ENCODE results near the gene ASPSCR1. TPM values are rescaled to one million over a fixed set of nuclear protein-coding genes. Genes with fewer than 3 reads are reported as not detected.

The ASPSCR1 gene
- total and polyA plus RNA-seq, 9 of the 15 experiments (the other 6 are each of a cell fraction or from before 2014, with no cell fraction given) = 0.90 to 36.9 (median 11.6) TPM

DNA sequence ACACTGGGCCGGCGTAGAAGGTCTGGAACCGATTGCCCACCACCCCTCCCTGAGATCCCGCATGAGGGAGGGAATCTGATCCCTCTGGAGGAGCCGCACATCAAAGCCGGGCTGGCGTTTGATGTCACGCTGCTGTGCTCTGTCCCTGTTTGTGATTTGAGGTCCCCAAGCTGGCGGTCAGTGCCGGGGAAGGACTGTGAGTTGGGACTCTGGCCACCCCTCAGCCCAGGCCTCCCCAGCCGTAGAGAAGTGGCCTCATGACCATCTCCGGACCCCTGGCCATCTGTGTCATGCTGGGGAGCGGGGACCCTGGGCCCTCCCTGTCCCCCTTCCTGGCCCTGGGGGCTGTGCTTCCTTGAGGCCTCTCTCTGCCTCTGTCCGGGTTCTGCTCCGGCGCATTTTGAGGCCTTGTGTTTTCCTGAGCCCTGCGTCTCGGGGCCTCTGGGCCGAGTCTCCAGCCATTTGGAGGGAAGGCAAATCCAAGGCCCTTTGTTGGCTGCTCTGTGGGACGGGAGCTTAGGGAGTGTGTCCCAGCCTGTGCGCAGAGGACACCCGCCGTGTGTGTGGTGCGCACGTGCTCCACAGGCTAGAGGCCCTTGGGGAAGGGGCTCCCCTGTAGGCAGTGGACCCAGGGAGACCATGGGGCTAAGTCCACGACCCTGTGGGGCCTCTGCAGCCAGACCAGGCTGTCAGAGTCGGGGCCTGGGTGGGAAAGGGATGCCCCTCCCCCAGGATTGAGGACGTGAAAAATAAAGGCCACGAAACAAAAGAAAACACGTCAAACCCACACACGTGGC lies 15.1 kb downstream of the ASPSCR1 start:
- H3K4me2 ChIP-seq (ENCODE audit: insufficient read depth, low read length) = no peak overlapping the region
- H3K36me3 ChIP-seq (ENCODE audit: control insufficient read depth, insufficient read depth, low read length) = peaks cover 10% of the 10 kb centered on the region; the same call in 1 of the 3 replicates
- no peaks in the 10 kb centered on the region for H3K27me3 ChIP-seq (ENCODE audit: control insufficient read depth in 2 of 2, insufficient read depth in 2 of 2, low read length in 2 of 2)
- ChIA-PET CTCF (ENCODE audit: low intra/inter-chr PET ratio) (no interaction called here), POLR2A (no interaction called here)
- no peak overlapping the region for H3K4me3 ChIP-seq
- peaks cover 0 to 54% of the 10 kb centered on the region in 2 experiments; a peak in 2 of 5 replicates for H3K4me1 ChIP-seq (replicated peaks in 1 of 2; ENCODE audit: control insufficient read depth in 2 of 2, insufficient read depth in 2 of 2, low read length in 2 of 2)
- intact Hi-C loops (cut with micrococcal nuclease) (no loop called here), in situ Hi-C loops (cut with MboI) (no loop called here)
- H3K9me1 ChIP-seq (ENCODE audit: control insufficient read depth, insufficient read depth, low read length) = peaks cover 3% of the 10 kb centered on the region
- TF ChIP-seq PURB (CRISPR knock-in tag; IDR thresholded peaks at IDR 0.05; ENCODE audit: low read depth) (no peak), POLR2AphosphoS5 (IDR thresholded peaks at IDR 0.05; ENCODE audit: control insufficient read depth, insufficient read depth, low read depth, low read length) (no peak), SLC30A9 (CRISPR knock-in tag; IDR thresholded peaks at IDR 0.05) (no peak), ZBTB7A (IDR thresholded peaks at IDR 0.05; ENCODE audit: borderline replicate concordance, control insufficient read depth, low read depth, low read length) (no peak), ESRRB (CRISPR knock-in tag; IDR thresholded peaks at IDR 0.05; ENCODE audit: borderline replicate concordance) (no peak), ZNF133 (CRISPR knock-in tag; IDR thresholded peaks at IDR 0.05) (no peak), DMBX1 (CRISPR knock-in tag; IDR thresholded peaks at IDR 0.05; ENCODE audit: borderline replicate concordance) (no peak), DIDO1 (tag; IDR thresholded peaks at IDR 0.05; ENCODE audit: low read depth) (no peak)
- TF ChIP-seq, protein P1, sequence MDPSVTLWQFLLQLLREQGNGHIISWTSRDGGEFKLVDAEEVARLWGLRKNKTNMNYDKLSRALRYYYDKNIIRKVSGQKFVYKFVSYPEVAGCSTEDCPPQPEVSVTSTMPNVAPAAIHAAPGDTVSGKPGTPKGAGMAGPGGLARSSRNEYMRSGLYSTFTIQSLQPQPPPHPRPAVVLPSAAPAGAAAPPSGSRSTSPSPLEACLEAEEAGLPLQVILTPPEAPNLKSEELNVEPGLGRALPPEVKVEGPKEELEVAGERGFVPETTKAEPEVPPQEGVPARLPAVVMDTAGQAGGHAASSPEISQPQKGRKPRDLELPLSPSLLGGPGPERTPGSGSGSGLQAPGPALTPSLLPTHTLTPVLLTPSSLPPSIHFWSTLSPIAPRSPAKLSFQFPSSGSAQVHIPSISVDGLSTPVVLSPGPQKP (CRISPR knock-in tag; IDR thresholded peaks at IDR 0.05) = no peak
- H3K9me3 ChIP-seq (replicated peaks; ENCODE audit: control insufficient read depth, insufficient read depth, low read depth, low read length) = no peaks in the 10 kb centered on the region
- FAIRE-seq (no peak), DNase-seq (ENCODE audit: extremely low read depth in 1 of 4, low spot score in 3 of 4) (no peak), ATAC-seq (no peak)
- no peak overlapping the region for H3K27ac ChIP-seq (ENCODE audit: extremely low read depth, low read depth, low read length)
- H3K79me2 ChIP-seq (ENCODE audit: control insufficient read depth, insufficient read depth, low read length) = no peaks in the 10 kb centered on the region
- no peak overlapping the region for H2AFZ ChIP-seq (ENCODE audit: low read depth, low read length)
- H4K20me1 ChIP-seq (replicated peaks; ENCODE audit: control insufficient read depth, insufficient read depth, low read length) = no peaks in the 10 kb centered on the region
- no TSS peak for BruUV-seq (replicated peaks)
- H3K9ac ChIP-seq (ENCODE audit: insufficient read depth in 1 of 2, low read depth in 2 of 2, low read length in 2 of 2) = peak overlapping the region in 1 of 2 experiments; percentile 58; a peak in 2 of 4 replicates
- 88% methylated on average over 23 of the region's 31 CpGs for WGBS (ENCODE audit: insufficient coverage, low coverage, missing lambda C conversion rate)

Data from K562 (cell line).